HepG2 (cell line): ENCODE data around the gene C4orf33.

Source experiments
- CHD2 ChIP-seq: IDR thresholded peaks from 2 replicates; pipeline ENCODE4 v1.6.1; 2011; ENCODE audit warnings: low read depth, low read length, improper control_type of control experiment
- CTCF ChIP-seq: sonication (generic); formaldehyde crosslinking; IDR thresholded peaks from 2 replicates; pipeline ENCODE4 v1.5.0; 2020; ENCODE audit warnings: mild to moderate bottlenecking, missing genetic modification reagents, moderate library complexity
- SIN3A ChIP-seq: IDR thresholded peaks from 2 replicates; pipeline ENCODE4 v1.6.1; 2011; ENCODE audit warnings: low read depth, mild to moderate bottlenecking, control low read depth, low read length, borderline replicate concordance
- SRF ChIP-seq: IDR thresholded peaks from 2 replicates; pipeline ENCODE4 v1.6.1; 2011; ENCODE audit warnings: mild to moderate bottlenecking, low read depth, low read length, moderate library complexity
- USF2 ChIP-seq, 2 experiments: sonication (generic) in 1 of 2; formaldehyde crosslinking in 1 of 2; IDR thresholded peaks; 2 replicates each; pipeline versions ENCODE4 v1.5.1 to v1.6.1; 2011 to 2020; ENCODE audit warnings: borderline replicate concordance in 1 of 2, low read depth in 1 of 2, low read length in 1 of 2, mild to moderate bottlenecking in 1 of 2, missing genetic modification reagents in 1 of 2, moderate library complexity in 1 of 2
- ZEB1 ChIP-seq: IDR thresholded peaks from 2 replicates; pipeline ENCODE4 v1.6.1; 2012; ENCODE audit warnings: mild to moderate bottlenecking, low read depth, inconsistent platforms; ENCODE audit not compliant: insufficient replicate concordance

- TF ChIP-seq CTCF: no peak
- no peak for TF ChIP-seq CHD2
- no peak for TF ChIP-seq SIN3A
- TF ChIP-seq ZEB1: no peak
- no peak for TF ChIP-seq USF2 (IDR thresholded peaks at IDR 0.05; ENCODE audit: low read depth, low read length)
- no peak for TF ChIP-seq USF2 (CRISPR knock-in tag; IDR thresholded peaks at IDR 0.05; ENCODE audit: borderline replicate concordance)
- no peak for TF ChIP-seq SRF
Measured at GRCh38 chr4:129129143-129129542, 33.2 kb downstream of the C4orf33 start.
